Femur (tissue), 1 donor: ENCODE measurements around the gene UBXN7.
"Not testable (repeated sequence)": the region's sequence is repeated elsewhere in the genome, so short reads cannot be mapped to it uniquely, and the experiment has no call there.

ENCODE experiments used
- DNase-seq: peaks from one replicate; pipeline ENCODE4 v3.0.0-alpha.2; 2017

UBXN7 gene

GRCh38 chr3:196432137-196432879 is at the start of gene UBXN7:
TSS of gene UBXN7 (minus strand) at chr3:196432427. CDS start at chr3:196432399, 28 bp downstream.
- peak; percentile 98 for DNase-seq

- DNase-seq: no peak
These were observed 45.5 kb upstream of the UBXN7 start for GRCh38 chr3:196477678-196478077.

GRCh38 chr3:196472286-196472685 is 40.1 kb upstream of the UBXN7 start:
- no peak for DNase-seq

GRCh38 chr3:196471551-196471950 is 39.3 kb upstream of the UBXN7 start:
- no peak for DNase-seq

GRCh38 chr3:196470182-196470581 is 38.0 kb upstream of the UBXN7 start:
- DNase-seq: not testable (repeated sequence)

GRCh38 chr3:196463804-196464203 is 31.6 kb upstream of the UBXN7 start:
- no peak for DNase-seq

- no peak for DNase-seq
These were observed 31.2 kb upstream of the UBXN7 start for GRCh38 chr3:196463478-196463756.

- DNase-seq: not testable (repeated sequence)
These were observed 30.7 kb upstream of the UBXN7 start for GRCh38 chr3:196462680-196463477.

- no peak for DNase-seq
These were observed 25.8 kb upstream of the UBXN7 start for GRCh38 chr3:196458063-196458462.

GRCh38 chr3:196457470-196457869 is 25.2 kb upstream of the UBXN7 start:
- not testable (repeated sequence) for DNase-seq

GRCh38 chr3:196454935-196455334 is 22.7 kb upstream of the UBXN7 start:
- DNase-seq: no peak

- DNase-seq: not testable (repeated sequence)
These were observed 13.2 kb upstream of the UBXN7 start for GRCh38 chr3:196445391-196445790.

- no peak for DNase-seq
These were observed 12.3 kb upstream of the UBXN7 start for GRCh38 chr3:196444500-196444894.

- no peak for DNase-seq
These were observed 8.5 kb upstream of the UBXN7 start for GRCh38 chr3:196440696-196441095.

GRCh38 chr3:196440041-196440537 is 7.9 kb upstream of the UBXN7 start:
- DNase-seq: no peak

- DNase-seq: peak; percentile 42
These were observed 768 bp downstream of the UBXN7 start for GRCh38 chr3:196431181-196432136.

- no peak for DNase-seq
These were observed 4.2 kb downstream of the UBXN7 start for GRCh38 chr3:196428041-196428440.

GRCh38 chr3:196424421-196424820 is 7.8 kb downstream of the UBXN7 start:
- DNase-seq: not testable (repeated sequence)

- peak; percentile 82 for DNase-seq
These were observed 9.0 kb downstream of the UBXN7 start for GRCh38 chr3:196423044-196423781.

- not testable (repeated sequence) for DNase-seq
These were observed 10.6 kb downstream of the UBXN7 start for GRCh38 chr3:196421668-196422067.

GRCh38 chr3:196419386-196419785 is 12.8 kb downstream of the UBXN7 start:
- DNase-seq: no peak

GRCh38 chr3:196418601-196419000 is 13.6 kb downstream of the UBXN7 start:
- DNase-seq: no peak
